Stomach (tissue), 4 donors: Measurements from ENCODE around the gene DLG2.

Experiments
- POLR2AphosphoS5 ChIP-seq, 3 donors: sonication (generic); formaldehyde crosslinking; IDR thresholded peaks; one replicate each; pipeline ENCODE4 v1.6.1; 2016; ENCODE audit warnings: antibody characterized with exemption in 3 of 3
- TF ChIP-seq, protein P1 (sequence below), 7 experiments: fragments of 450-650 bp in 4 of 7; fragments of 200-600 bp in 3 of 7; sonication (generic) in 3 of 7; IDR thresholded peaks; one replicate each; pipeline ENCODE4 v1.5.1; 2016 to 2019; ENCODE audit warnings: antibody characterized with exemption in 7 of 7, control low read depth in 2 of 7, mild to moderate bottlenecking in 1 of 7

DNA sequence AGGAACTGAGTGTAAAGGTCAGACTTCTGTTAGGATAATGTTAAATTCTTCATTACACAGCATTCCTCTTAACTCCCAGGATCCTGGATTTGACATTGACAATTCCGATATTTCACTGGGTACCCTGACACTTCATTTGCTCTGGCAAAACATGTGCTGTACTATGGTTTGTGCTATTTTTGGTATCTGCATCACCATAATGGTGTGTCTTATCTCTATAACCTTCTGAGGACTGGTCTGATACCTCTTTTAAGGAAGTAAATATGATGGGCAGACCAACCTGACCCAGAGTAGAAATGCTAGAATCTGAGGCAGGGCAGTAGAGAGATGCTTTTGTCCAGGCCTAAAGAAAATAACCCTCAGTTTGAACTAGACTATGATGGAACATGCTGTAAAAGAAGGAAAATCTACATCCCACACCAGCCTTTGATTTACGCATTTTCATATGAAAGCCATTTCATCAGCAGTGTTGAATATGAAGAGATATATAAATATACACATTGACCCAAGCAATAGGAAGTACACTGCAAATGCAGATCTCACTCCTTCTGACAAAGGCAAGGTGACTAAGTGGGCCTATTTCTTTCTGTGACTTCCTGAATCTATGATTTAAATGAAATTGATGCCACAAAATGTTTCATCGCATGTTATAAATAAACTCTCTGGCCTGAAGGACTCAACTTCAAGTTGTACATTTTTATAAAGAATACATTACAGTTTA lies 966.7 kb downstream of the DLG2 start:
- no peak for TF ChIP-seq POLR2AphosphoS5 (IDR thresholded peaks at IDR 0.05)
- TF ChIP-seq, protein P1, sequence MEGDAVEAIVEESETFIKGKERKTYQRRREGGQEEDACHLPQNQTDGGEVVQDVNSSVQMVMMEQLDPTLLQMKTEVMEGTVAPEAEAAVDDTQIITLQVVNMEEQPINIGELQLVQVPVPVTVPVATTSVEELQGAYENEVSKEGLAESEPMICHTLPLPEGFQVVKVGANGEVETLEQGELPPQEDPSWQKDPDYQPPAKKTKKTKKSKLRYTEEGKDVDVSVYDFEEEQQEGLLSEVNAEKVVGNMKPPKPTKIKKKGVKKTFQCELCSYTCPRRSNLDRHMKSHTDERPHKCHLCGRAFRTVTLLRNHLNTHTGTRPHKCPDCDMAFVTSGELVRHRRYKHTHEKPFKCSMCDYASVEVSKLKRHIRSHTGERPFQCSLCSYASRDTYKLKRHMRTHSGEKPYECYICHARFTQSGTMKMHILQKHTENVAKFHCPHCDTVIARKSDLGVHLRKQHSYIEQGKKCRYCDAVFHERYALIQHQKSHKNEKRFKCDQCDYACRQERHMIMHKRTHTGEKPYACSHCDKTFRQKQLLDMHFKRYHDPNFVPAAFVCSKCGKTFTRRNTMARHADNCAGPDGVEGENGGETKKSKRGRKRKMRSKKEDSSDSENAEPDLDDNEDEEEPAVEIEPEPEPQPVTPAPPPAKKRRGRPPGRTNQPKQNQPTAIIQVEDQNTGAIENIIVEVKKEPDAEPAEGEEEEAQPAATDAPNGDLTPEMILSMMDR (IDR thresholded peaks at IDR 0.05): no peak
